Activated CD4-positive, CD25-positive, alpha-beta regulatory T cell treated with anti-CD3 and anti-CD28 coated beads, Interleukin-2, amount 50 U/mL, for 72 hours (primary cell): Measurements from ENCODE around the gene NDOR1.

Experiments
- DNase-seq: peaks from one replicate; pipeline ENCODE4 v3.0.0; 2021

The NDOR1 gene

DNA sequence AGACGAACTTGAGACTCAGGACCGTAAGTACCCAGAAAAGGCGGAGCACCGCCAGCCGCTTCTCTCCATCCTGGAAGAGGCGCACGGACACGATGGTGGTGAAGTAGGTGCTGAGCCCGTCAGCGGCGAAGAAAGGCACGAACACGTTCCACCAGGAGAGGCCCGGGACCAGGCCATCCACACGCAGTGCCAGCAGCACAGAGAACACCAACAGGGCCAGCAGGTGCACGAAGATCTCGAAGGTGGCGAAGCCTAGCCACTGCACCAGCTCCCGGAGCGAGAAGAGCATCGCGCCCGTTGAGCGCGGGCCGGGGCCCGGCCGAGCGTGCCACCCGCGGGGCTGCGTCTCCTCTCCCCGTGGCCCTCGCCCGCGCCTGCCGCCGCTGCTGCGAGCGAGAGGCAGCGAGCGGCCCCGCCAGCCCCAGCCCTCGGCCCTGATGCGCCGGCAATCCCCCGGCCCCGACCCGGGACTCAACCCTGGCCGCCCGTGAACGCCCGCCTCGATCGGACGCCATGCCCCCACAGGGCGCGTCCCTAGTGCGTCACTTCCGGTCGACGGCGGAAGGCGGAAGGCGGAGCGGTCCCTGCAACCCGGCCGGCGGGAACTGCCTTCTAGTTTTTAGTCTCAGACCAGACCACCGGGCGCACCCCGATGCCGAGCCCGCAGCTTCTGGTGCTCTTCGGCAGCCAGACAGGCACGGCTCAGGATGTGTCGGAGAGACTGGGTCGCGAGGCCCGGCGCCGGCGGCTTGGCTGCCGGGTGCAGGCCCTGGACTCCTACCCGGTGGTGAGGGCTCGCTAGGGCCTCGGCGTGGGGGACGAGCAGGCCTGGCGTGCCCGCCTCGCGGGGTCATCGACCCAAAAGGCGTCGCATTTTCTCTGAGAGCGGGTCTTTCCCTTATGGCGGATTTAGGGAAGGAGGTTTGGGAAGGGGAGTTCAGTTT lies at the start of gene NDOR1, which contains the start of gene TMEM203:
NDOR1 (plus strand) TSS at position 575 of the 944 bp plus-strand sequence; CDS start at position 653, 78 bp downstream.
TMEM203 (minus strand) TSS at position 523 of the 944 bp plus-strand sequence; CDS start at position 289, 234 bp downstream.
- peak; percentile 95 for DNase-seq

- DNase-seq: peak; percentile 63
Observed at GRCh38 chr9:137156567-137157375, 48.7 kb upstream of the NDOR1 start.

DNA sequence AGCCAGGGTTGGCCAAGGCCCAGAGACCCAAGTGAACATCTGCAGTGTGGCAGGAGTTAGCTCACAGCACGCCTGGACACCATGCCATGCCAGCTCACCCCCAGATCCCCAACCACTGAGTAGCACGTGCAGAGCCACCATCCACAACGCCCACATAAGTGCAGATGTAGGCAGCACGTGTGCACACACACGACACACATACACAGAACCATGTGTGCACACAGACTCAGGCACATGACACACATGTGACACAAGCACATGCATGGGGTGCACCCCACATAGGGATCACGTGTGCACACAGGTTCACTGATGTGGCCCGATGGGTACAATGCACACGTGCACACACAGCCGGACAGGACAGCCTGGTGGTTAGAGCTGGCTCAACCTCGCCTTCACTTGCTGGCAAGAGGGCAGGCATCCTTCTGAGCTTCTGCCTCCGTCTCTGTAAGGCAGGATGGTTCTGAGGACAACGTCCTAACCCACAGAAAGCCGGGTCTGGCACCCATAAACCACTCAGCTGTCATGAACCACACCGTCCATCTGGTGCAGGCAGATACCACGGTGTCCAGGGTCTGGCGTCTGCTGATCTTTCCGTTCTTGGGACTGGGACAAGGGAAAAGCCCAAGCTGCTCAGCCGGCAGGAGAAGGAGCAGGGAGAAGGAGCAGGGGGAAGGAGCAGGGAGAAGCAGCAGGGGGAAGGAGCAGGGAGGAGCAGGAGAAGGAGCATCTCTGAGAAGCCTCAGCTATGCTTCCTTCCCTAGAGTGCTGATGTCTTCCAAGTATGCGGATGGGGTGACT lies 47.7 kb upstream of the NDOR1 start:
- DNase-seq: no peak

DNA sequence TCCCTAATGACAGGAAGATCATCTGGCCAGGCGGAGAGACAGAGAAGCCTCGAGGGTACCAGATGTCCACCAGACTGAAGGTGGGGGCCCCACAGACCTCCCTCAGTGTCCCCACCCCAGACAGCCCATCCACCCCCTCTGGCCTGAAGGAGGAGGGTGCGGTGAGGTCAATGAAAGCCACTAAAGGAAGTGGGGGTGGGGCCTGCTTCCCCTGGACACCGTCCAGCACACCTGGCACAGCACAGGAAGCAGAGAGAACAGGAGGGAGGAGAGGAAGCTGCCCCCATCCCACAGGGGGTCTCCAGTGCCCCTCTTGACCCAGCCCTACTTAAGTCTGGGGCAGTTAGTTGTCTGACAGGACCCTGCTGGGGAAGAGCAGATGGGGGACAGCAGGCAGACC lies 46.9 kb upstream of the NDOR1 start:
- no peak for DNase-seq

- no peak for DNase-seq
Observed at GRCh38 chr9:137159105-137160053, 46.1 kb upstream of the NDOR1 start.

- no peak for DNase-seq
Observed at GRCh38 chr9:137160054-137160425, 45.5 kb upstream of the NDOR1 start.

DNA sequence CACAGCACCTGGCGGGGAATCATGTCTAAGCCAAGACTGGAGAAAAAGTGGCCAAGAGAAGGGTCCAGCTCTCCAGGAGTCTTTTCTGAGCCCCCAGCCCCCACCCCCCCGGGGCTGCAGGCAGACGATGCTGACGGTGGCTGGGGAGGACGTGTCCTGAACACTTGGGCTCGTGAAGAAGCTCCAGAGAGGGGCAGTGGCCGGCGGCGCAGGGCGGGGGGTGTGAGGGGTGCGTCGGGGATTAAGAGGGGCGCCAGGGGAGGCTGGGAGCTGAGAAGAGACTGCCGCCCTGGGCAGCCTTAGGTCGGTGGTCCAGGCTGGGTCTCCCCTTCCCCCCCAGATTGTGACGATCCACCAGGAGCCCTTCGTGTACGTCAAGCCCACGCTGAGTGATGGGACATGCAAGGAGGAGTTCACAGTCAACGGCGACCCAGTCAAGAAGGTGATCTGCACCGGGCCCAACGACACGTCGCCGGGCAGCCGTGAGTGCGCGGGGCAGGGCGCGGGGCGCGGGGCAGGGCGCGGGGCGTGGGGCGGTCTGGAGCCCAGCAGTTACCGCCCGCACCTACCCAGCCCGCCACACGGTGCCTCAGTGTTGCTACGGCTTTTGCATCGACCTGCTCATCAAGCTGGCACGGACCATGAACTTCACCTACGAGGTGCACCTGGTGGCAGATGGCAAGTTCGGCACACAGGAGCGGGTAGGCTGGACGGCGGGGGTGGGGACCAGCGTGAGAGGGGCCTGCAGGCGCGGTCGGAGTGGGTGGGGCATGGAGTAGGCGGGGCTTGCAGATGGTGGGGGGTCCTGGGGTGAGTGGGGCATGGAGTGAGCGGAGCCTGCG lies 44.6 kb upstream of the NDOR1 start:
- no peak for DNase-seq

DNA sequence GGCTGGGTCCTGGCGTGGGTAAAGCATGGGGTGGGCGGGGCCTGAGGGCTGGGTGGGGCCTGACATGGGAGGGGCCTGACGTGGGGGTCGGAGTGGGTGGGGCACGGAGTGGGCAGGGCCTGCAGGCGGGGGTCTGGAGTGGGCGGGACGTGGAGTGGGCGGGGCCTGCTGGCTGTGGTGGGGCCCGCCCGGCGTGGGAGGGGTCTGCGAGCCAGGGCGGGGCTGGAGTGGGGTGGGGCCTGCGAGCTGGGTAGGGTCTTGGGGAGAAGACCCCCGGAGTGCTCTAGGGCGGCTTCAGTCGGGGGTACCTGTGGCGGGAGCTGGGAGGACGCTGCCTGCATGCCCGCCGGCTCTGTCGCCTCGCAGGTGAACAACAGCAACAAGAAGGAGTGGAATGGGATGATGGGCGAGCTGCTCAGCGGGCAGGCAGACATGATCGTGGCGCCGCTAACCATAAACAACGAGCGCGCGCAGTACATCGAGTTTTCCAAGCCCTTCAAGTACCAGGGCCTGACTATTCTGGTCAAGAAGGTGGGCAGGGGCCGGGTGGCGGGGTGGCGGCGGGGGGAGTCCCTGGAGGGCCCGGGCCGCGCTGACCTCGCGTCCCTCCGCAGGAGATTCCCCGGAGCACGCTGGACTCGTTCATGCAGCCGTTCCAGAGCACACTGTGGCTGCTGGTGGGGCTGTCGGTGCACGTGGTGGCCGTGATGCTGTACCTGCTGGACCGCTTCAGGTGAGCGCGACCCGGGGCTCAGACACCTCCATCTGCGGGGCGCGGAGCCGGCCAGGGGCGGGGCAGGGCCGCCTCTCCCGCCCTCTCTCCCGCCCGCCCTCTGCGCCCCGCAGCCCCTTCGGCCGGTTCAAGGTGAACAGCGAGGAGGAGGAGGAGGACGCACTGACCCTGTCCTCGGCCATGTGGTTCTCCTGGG lies 43.7 kb upstream of the NDOR1 start:
- DNase-seq: no peak

GRCh38 chr9:137162505-137163364 lies 42.8 kb upstream of the NDOR1 start:
- no peak for DNase-seq

- DNase-seq: no peak
Observed at GRCh38 chr9:137163365-137163715, 42.2 kb upstream of the NDOR1 start.

- no peak for DNase-seq
Observed at GRCh38 chr9:137163805-137164204, 41.7 kb upstream of the NDOR1 start.

DNA sequence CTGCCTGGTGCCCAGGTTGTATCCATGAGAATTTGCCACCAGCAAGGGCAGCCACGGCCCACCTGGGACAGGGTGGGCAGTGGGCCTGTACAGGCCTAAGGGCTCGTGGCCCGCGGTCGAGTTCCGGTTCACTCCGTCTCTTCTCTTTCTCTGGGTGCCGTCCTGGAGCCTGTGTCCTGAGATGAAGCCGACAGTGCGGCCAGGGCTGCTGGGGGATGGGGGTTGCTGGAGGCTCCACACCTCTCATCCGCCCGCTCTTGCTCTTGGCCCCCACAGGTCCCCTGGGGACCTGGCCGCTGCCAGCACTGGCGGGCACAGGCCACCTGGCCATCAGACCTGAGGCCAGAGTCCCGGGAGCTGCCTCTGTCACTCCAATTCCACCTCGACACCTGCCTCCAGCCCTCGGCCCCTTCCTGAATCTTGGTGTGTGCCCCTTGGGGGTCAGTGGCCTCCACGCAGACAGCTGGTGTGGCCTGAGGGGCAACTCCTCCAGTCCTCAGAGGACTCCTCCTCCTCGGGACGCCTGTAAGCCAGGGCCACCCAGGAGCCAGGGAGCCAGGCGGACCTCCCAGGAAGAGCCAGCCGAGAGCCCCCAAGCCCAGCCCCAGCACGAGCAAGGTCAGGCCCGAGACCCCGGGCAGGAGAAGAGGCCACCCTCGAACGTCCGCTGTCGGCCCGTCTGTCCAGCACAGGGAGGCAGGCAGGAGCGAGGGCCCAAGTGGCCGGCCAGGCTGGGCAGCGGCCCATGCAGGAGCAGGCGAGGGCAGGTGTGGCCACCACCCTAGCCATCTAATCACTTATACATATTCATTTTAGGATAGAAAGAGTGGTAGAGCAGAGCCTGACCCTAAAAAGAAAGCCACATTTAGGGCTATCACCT lies 40.9 kb upstream of the NDOR1 start:
- no peak for DNase-seq

DNA sequence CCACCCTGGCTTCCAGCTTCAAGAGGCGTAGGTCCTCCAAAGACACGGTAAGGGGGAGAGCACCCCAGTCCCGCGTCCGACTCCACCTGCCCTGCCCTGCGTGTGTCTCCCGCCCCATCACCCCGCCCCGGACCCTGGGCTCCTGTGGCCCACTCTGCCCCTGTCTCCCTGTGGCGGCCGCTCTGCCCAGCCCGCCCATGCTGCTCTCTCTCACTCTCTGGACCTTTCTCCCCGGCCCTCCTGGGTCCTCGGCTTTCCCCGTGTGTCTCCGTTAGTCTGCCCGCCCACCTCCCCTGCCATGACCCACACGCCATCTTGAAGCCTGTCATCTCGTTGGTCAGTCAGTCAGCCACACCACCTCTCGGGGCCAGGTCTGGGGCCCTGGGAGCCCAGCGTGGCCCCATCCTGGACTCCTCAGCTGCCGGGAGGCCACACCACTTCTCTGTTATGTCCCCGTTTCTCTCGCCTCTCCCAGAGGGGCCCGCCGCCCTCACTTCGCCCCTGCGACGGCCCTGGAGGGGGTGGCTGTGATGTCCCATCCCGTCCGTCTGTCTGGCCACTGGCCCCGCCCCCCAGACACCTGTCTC lies 40.2 kb upstream of the NDOR1 start:
- DNase-seq: no peak

- DNase-seq: no peak
Observed at GRCh38 chr9:137166380-137167229, 38.9 kb upstream of the NDOR1 start.

GRCh38 chr9:137167277-137167746 lies 38.2 kb upstream of the NDOR1 start:
- no peak for DNase-seq
